WI38 (cell line): ENCODE measurements around the gene PDAP1.
"Not testable (repeated sequence)": the region's sequence is repeated elsewhere in the genome, so short reads cannot be mapped to it uniquely, and the experiment has no call there.

Experiments used
- H3K4me3 ChIP-seq: 2 replicates; pipeline ENCODE4 v1.5.1; 2011; ENCODE audit warnings: low read depth, mild to moderate bottlenecking, control low read depth, low read length
- TF ChIP-seq, protein P1 (sequence below): IDR thresholded peaks from 2 replicates; pipeline ENCODE4 v1.5.1; 2012; ENCODE audit warnings: low read depth, mild to moderate bottlenecking, control low read depth, low read length

Gene PDAP1

DNA sequence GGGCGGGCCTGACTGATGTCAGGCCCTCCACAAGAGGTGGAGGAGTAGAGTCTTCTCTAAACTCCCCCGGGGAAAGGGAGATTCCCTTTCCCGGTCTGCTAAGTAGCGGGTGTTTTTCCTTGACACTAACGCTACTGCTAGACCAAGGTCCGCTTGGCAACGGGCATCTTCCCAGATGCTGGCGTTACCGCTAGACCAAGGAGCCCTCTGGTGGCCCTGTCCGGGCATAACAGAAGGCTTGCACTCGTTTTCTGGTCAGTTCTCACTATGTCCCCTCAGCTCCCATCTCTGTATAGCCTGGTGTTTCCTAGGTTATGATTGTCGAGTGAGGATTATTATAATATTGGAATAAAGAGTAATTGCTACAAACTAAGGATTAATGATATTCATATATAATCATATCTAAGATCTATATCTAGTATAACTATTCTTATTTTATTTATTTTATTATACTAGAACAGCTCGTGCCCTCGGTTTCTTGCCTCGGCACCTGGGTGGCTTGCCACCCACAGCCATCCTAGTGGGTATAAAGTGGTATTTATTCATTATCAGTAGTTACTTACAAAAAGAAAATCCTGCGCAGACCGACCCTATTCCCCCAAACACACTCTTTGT lies 7.2 kb upstream of the PDAP1 start:
- H3K4me3 ChIP-seq, result not testable (repeated sequence)
- TF ChIP-seq, protein P1, sequence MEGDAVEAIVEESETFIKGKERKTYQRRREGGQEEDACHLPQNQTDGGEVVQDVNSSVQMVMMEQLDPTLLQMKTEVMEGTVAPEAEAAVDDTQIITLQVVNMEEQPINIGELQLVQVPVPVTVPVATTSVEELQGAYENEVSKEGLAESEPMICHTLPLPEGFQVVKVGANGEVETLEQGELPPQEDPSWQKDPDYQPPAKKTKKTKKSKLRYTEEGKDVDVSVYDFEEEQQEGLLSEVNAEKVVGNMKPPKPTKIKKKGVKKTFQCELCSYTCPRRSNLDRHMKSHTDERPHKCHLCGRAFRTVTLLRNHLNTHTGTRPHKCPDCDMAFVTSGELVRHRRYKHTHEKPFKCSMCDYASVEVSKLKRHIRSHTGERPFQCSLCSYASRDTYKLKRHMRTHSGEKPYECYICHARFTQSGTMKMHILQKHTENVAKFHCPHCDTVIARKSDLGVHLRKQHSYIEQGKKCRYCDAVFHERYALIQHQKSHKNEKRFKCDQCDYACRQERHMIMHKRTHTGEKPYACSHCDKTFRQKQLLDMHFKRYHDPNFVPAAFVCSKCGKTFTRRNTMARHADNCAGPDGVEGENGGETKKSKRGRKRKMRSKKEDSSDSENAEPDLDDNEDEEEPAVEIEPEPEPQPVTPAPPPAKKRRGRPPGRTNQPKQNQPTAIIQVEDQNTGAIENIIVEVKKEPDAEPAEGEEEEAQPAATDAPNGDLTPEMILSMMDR, result peak; percentile 59

DNA sequence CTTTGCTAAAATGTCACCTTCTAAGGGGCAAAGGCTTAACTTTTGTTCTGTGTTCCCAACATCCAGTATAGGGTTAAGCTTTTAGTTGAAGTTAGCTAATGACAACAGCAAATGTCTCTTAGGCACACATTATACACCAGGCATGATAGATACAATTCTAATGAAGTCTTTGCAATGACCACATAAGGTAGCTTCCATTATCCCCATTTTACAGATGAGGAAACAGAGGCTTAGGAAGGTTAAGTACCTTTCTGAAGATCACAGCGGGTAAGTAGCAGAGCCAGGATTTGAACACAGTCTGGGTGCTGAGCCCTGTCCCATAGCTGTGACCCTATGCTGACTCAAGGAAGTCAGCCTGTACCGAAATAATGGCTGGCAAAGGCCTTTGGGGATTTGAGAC lies 2.2 kb upstream of the PDAP1 start:
- TF ChIP-seq, protein P1, result no peak
- H3K4me3 ChIP-seq, result no peak overlapping the region

- TF ChIP-seq, protein P1, result no peak
- H3K4me3 ChIP-seq, result peak overlapping the region; percentile 93
These were observed 1.4 kb upstream of the PDAP1 start for GRCh38 chr7:99409806-99410205.

DNA sequence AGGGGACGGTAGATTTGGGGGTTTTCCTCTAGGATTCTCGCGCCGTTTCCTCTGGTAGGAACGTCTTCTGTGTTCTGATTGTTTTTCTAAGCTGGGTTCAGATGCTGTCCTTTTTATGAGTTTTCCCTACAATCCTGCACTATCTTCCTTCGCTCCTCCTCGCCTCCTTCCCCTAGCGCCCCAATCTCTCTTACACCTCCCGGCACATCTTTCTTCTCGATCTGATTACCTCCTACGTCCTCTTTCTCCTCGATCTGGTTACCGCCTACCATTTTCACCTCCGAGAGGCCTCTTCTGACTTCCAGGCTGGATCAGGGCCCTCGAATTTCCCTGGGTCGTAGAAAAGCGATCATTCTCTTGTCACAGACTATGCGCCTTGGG lies 785 bp upstream of the PDAP1 start:
- H3K4me3 ChIP-seq, result peak overlapping the region; percentile 93
- TF ChIP-seq, protein P1, result no peak

DNA sequence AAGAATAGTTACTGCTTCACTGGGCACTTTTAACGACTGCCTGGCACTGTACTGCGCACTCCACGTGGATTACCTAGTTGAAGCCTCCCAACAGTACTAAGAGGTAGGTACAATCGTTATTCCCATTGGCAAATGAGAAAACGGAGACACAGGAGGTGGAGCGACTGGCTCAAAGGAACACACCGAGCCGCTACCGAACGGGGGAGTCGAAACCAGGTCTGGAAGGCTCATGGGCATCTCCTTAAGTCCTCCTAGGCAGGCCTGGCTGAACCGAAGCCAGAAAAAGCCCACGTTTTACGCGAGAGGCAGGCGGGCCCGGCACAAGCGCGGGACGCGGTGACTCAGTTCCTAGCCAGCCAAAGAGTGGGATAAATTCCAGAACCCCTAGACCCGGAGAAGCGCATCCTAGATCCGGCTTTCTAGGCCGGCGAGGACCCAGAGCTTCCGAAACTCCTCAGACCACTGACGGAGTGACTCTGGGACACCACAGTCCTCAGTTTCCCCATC lies 472 bp downstream of the PDAP1 start:
- TF ChIP-seq, protein P1, result no peak
- peak overlapping the region; percentile 93 for H3K4me3 ChIP-seq

- TF ChIP-seq, protein P1, result no peak
- no peak overlapping the region for H3K4me3 ChIP-seq
These were observed 1.8 kb downstream of the PDAP1 start for GRCh38 chr7:99406557-99406956.

GRCh38 chr7:99404977-99405320 lies 3.4 kb downstream of the PDAP1 start:
- H3K4me3 ChIP-seq, result no peak overlapping the region
- TF ChIP-seq, protein P1, result no peak
